ENCODE measurements around the gene VSTM4. TPM values are rescaled to one million over a fixed set of nuclear protein-coding genes. Genes with fewer than 3 reads are reported as not detected.

The VSTM4 gene
- total and polyA plus RNA-seq, 9 of the 15 experiments (the other 6 are each of a cell fraction or from before 2014, with no cell fraction given), result 1.0 to 7.9 (median 3.0) TPM

GRCh38 chr10:49119746-49120145 lies 4.4 kb upstream of the VSTM4 start:
- Histone ChIP-seq H3K79me2 (ENCODE audit: control insufficient read depth, insufficient read depth, low read length) (peaks cover 3% of the 10 kb centered on the region; the same call in 2 of the 3 replicates), H3K9me1 (ENCODE audit: control insufficient read depth, insufficient read depth, low read length) (no peaks in the 10 kb centered on the region), H3K4me2 (ENCODE audit: insufficient read depth, low read length) (no peak overlapping the region), H3K4me3 (no peak overlapping the region), H3K9ac (ENCODE audit: insufficient read depth in 1 of 2, low read depth in 2 of 2, low read length in 2 of 2) (no peak overlapping the region), H3K36me3 (ENCODE audit: control insufficient read depth, insufficient read depth, low read length) (no peaks in the 10 kb centered on the region), H3K9me3 (replicated peaks; ENCODE audit: control insufficient read depth, insufficient read depth, low read depth, low read length) (no peaks in the 10 kb centered on the region), H2AFZ (ENCODE audit: low read depth, low read length) (no peak overlapping the region), H4K20me1 (replicated peaks; ENCODE audit: control insufficient read depth, insufficient read depth, low read length) (no peaks in the 10 kb centered on the region), H3K27ac (ENCODE audit: extremely low read depth, low read depth, low read length) (no peak overlapping the region), H3K27me3 (ENCODE audit: control insufficient read depth in 2 of 2, insufficient read depth in 2 of 2, low read length in 2 of 2) (peaks cover 0 to 4% of the 10 kb centered on the region in 2 experiments; a peak in 1 of 5 replicates), H3K4me1 (replicated peaks in 1 of 2; ENCODE audit: control insufficient read depth in 2 of 2, insufficient read depth in 2 of 2, low read length in 2 of 2) (peaks cover 6 to 10% of the 10 kb centered on the region in 2 experiments; a peak in 3 of 5 replicates)
- 1% methylated on average over 3 of the region's 3 CpGs for WGBS (ENCODE audit: insufficient coverage, low coverage, missing lambda C conversion rate)
- POLR2A ChIA-PET, result no interaction called here
- DNase-seq (ENCODE audit: extremely low read depth in 1 of 4, low spot score in 3 of 4) (no peak), ATAC-seq (no peak), FAIRE-seq (no peak)
- intact Hi-C loops (cut with micrococcal nuclease) (loop anchor here (2.0 to 5.0 kb wide), 2 partner anchors 41 to 137 kb away; no protein-coding TSS in a partner anchor), in situ Hi-C loops (cut with MboI) (no loop called here)
- TF ChIP-seq PPARD (CRISPR knock-in tag; IDR thresholded peaks at IDR 0.05) (no peak), PTBP1 (IDR thresholded peaks at IDR 0.05; ENCODE audit: low read depth, low read length) (no peak), ZNF23 (CRISPR knock-in tag; IDR thresholded peaks at IDR 0.05) (no peak), ZNF143 (CRISPR knock-in tag; IDR thresholded peaks at IDR 0.05) (no peak), ZNF75A (CRISPR knock-in tag; IDR thresholded peaks at IDR 0.05) (no peak), MEF2A (IDR thresholded peaks at IDR 0.05; ENCODE audit: control insufficient read depth, low read depth, low read length) (no peak), ZNF778 (CRISPR knock-in tag; IDR thresholded peaks at IDR 0.05) (no peak), ZNF3 (CRISPR knock-in tag; IDR thresholded peaks at IDR 0.05) (no peak), SUPT5H (IDR thresholded peaks at IDR 0.05) (no peak), DIDO1 (tag; IDR thresholded peaks at IDR 0.05; ENCODE audit: low read depth) (no peak), TSC22D4 (tag; IDR thresholded peaks at IDR 0.05) (no peak), ZNF263 (CRISPR knock-in tag; IDR thresholded peaks at IDR 0.05; ENCODE audit: borderline replicate concordance) (no peak), E2F8 (IDR thresholded peaks at IDR 0.05; ENCODE audit: low read depth, partially characterized antibody) (no peak), E4F1 (CRISPR knock-in tag; IDR thresholded peaks at IDR 0.05; ENCODE audit: borderline replicate concordance) (no peak), KDM2B (CRISPR knock-in tag; IDR thresholded peaks at IDR 0.05) (no peak)
- TF ChIP-seq, protein P1, sequence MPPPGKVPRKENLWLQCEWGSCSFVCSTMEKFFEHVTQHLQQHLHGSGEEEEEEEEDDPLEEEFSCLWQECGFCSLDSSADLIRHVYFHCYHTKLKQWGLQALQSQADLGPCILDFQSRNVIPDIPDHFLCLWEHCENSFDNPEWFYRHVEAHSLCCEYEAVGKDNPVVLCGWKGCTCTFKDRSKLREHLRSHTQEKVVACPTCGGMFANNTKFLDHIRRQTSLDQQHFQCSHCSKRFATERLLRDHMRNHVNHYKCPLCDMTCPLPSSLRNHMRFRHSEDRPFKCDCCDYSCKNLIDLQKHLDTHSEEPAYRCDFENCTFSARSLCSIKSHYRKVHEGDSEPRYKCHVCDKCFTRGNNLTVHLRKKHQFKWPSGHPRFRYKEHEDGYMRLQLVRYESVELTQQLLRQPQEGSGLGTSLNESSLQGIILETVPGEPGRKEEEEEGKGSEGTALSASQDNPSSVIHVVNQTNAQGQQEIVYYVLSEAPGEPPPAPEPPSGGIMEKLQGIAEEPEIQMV (tag; conservative IDR thresholded peaks at IDR 0.05; ENCODE audit: low read depth), result no peak
- no TSS peak for BruUV-seq (replicated peaks)
- CTCF ChIA-PET (ENCODE audit: low intra/inter-chr PET ratio), result no interaction called here
